ENCODE results near the gene RBM19.

- TF ChIP-seq CTCF (IDR thresholded peaks at IDR 0.05) (no peak), POLR2A (IDR thresholded peaks at IDR 0.05) (no peak)
Measured at GRCh38 chr12:113863455-113863845, 102.7 kb downstream of the RBM19 start.

Measured in uterus (tissue), 2 donors.